GM20431 (cell line): ENCODE measurements around the gene DTL.

Experiments
- in situ Hi-C: fragments of 300-500 bp; cut with MseI, MboI; formaldehyde crosslinking; loops from one replicate; pipeline ENCODE4 v1.15.0; 2020; ENCODE audit warnings: low sequenced_read_pairs; ENCODE audit not compliant: unreplicated experiment

Gene DTL

GRCh38 chr1:212034516-212035122 is 929 bp upstream of the DTL start:
- in situ Hi-C loops: loop anchor here (25.0 kb wide), 1 partner anchor 347 kb away; the partner anchor contains the start of gene NEK2

- in situ Hi-C loops: loop anchor here (25.0 kb wide), 1 partner anchor 349 kb away; the partner anchor contains the start of gene NEK2
Measured at GRCh38 chr1:212035835-212036605, 472 bp downstream of the DTL start.

- in situ Hi-C loops: loop anchor here (25.0 kb wide), 1 partner anchor 351 kb away; the partner anchor contains the start of gene NEK2
Measured at GRCh38 chr1:212037900-212038299, 2.4 kb downstream of the DTL start.

GRCh38 chr1:212039622-212040021 is 4.1 kb downstream of the DTL start:
- in situ Hi-C loops: loop anchor here (25.0 kb wide), 1 partner anchor 352 kb away; the partner anchor contains the start of gene NEK2

- in situ Hi-C loops: loop anchor here (25.0 kb wide), 1 partner anchor 354 kb away; the partner anchor contains the start of gene NEK2
Measured at GRCh38 chr1:212040629-212041412, 5.3 kb downstream of the DTL start.

GRCh38 chr1:212042436-212042835 is 6.9 kb downstream of the DTL start:
- in situ Hi-C loops: loop anchor here (25.0 kb wide), 1 partner anchor 355 kb away; the partner anchor contains the start of gene NEK2

GRCh38 chr1:212044851-212045250 is 9.3 kb downstream of the DTL start:
- in situ Hi-C loops: loop anchor here (25.0 kb wide), 1 partner anchor 358 kb away; the partner anchor contains the start of gene NEK2

GRCh38 chr1:212045981-212046380 is 10.4 kb downstream of the DTL start:
- in situ Hi-C loops: loop anchor here (25.0 kb wide), 1 partner anchor 359 kb away; the partner anchor contains the start of gene NEK2

GRCh38 chr1:212053993-212054392 is 18.4 kb downstream of the DTL start:
- in situ Hi-C loops: loop anchor here (25.0 kb wide), 2 partner anchors 308 to 408 kb away; no protein-coding TSS in a partner anchor

GRCh38 chr1:212055333-212055732 is 19.8 kb downstream of the DTL start:
- in situ Hi-C loops: loop anchor here (25.0 kb wide), 2 partner anchors 307 to 407 kb away; no protein-coding TSS in a partner anchor

GRCh38 chr1:212060632-212061472 is 25.3 kb downstream of the DTL start:
- in situ Hi-C loops: loop anchor here (25.0 kb wide), 2 partner anchors 301 to 401 kb away; no protein-coding TSS in a partner anchor

GRCh38 chr1:212062832-212063438 is 27.4 kb downstream of the DTL start:
- in situ Hi-C loops: loop anchor here (25.0 kb wide), 2 partner anchors 299 to 399 kb away; no protein-coding TSS in a partner anchor

- in situ Hi-C loops: loop anchor here (25.0 kb wide), 2 partner anchors 295 to 395 kb away; no protein-coding TSS in a partner anchor
Measured at GRCh38 chr1:212067787-212068186, 32.2 kb downstream of the DTL start.

GRCh38 chr1:212070720-212071302 is 35.3 kb downstream of the DTL start:
- in situ Hi-C loops: loop anchor here (25.0 kb wide), 2 partner anchors 291 to 391 kb away; no protein-coding TSS in a partner anchor

- in situ Hi-C loops: loop anchor here (25.0 kb wide), 2 partner anchors 290 to 390 kb away; no protein-coding TSS in a partner anchor
Measured at GRCh38 chr1:212072047-212072446, 36.5 kb downstream of the DTL start.

- in situ Hi-C loops: loop anchor here (25.0 kb wide), 2 partner anchors 289 to 389 kb away; no protein-coding TSS in a partner anchor
Measured at GRCh38 chr1:212073490-212073889, 37.9 kb downstream of the DTL start.

- in situ Hi-C loops: loop anchor here (25.0 kb wide), 2 partner anchors 288 to 388 kb away; no protein-coding TSS in a partner anchor
Measured at GRCh38 chr1:212074313-212074712, 38.8 kb downstream of the DTL start.

- in situ Hi-C loops: loop anchor here (25.0 kb wide), 2 partner anchors 287 to 387 kb away; no protein-coding TSS in a partner anchor
Measured at GRCh38 chr1:212074856-212075255, 39.3 kb downstream of the DTL start.
